CD14-positive monocyte (primary cell): ENCODE measurements around the gene PLK5. TPM values are rescaled to one million over a fixed set of nuclear protein-coding genes. Genes with fewer than 3 reads are reported as not detected.

Source experiments
- DNase-seq, 3 donors: peaks; one replicate each; pipeline ENCODE4 v3.0.0-alpha.2; 2011 to 2022
- H2AFZ ChIP-seq: 2 replicates; pipeline ENCODE4 v1.6.0; 2012; ENCODE audit warnings: mild to moderate bottlenecking, low read depth, low read length, inconsistent platforms; ENCODE audit not compliant: insufficient read depth, poor library complexity, severe bottlenecking
- H3K27ac ChIP-seq, 2 donors: 1 replicate in 1 of 2; 2 replicates in 1 of 2; pipeline ENCODE4 v1.5.1; 2012 to 2013; ENCODE audit warnings: low read length in 2 of 2, control low read depth in 1 of 2, inconsistent platforms in 1 of 2, low read depth in 1 of 2, mild to moderate bottlenecking in 1 of 2
- H3K27me3 ChIP-seq, 2 donors: one replicate each; pipeline versions ENCODE4 v1.6.0 to v1.6.1; 2011 to 2013; ENCODE audit warnings: low read length in 2 of 2; ENCODE audit not compliant: control insufficient read depth in 2 of 2, insufficient read depth in 2 of 2
- H3K36me3 ChIP-seq, 2 donors: replicated peaks in 1 of 2; 1 replicate in 1 of 2; 2 replicates in 1 of 2; pipeline versions ENCODE4 v1.5.1 to v1.6.1; 2012 to 2013; ENCODE audit warnings: low read length in 2 of 2, control low read depth in 1 of 2, inconsistent platforms in 1 of 2, mild to moderate bottlenecking in 1 of 2; ENCODE audit not compliant: insufficient read depth in 2 of 2, control insufficient read depth in 1 of 2
- H3K4me1 ChIP-seq, 2 donors: 1 replicate in 1 of 2; 2 replicates in 1 of 2; pipeline versions ENCODE4 v1.5.1 to v1.6.1; 2012 to 2013; ENCODE audit warnings: low read length in 2 of 2, control low read depth in 1 of 2, inconsistent platforms in 1 of 2, mild to moderate bottlenecking in 1 of 2, moderate library complexity in 1 of 2; ENCODE audit not compliant: insufficient read depth in 2 of 2, control insufficient read depth in 1 of 2
- H3K4me2 ChIP-seq: replicated peaks from 2 replicates; pipeline ENCODE3; 2012; ENCODE audit warnings: low read length, moderate library complexity, mild to moderate bottlenecking; ENCODE audit not compliant: poor library complexity, severe bottlenecking; ENCODE audit errors: extremely low read depth
- H3K4me3 ChIP-seq, 3 experiments: fragments of 200-600 bp in 1 of 3; sonication (generic) in 1 of 3; replicated peaks in 1 of 3; 1 replicate in 2 of 3; 2 replicates in 1 of 3; pipeline ENCODE4 v1.5.1; 2011 to 2013; ENCODE audit warnings: low read length in 3 of 3, mild to moderate bottlenecking in 3 of 3, control low read depth in 2 of 3, low read depth in 2 of 3, inconsistent platforms in 1 of 3, moderate library complexity in 1 of 3
- H3K79me2 ChIP-seq: 2 replicates; pipeline ENCODE4 v1.6.0; 2012; ENCODE audit warnings: mild to moderate bottlenecking, control low read depth, inconsistent platforms, low read length, moderate library complexity; ENCODE audit not compliant: insufficient read depth
- H3K9ac ChIP-seq: 2 replicates; pipeline ENCODE4 v1.6.0; 2017; ENCODE audit warnings: low read length, mild to moderate bottlenecking; ENCODE audit not compliant: insufficient read depth, poor library complexity, severe bottlenecking
- H3K9me3 ChIP-seq, 2 donors: replicated peaks in 1 of 2; 1 replicate in 1 of 2; 2 replicates in 1 of 2; pipeline versions ENCODE4 v1.5.1 to v1.6.1; 2012 to 2013; ENCODE audit warnings: low read length in 2 of 2, control low read depth in 1 of 2; ENCODE audit not compliant: control insufficient read depth in 1 of 2, insufficient read depth in 1 of 2
- H4K20me1 ChIP-seq: 2 replicates; pipeline ENCODE4 v1.6.0; 2012; ENCODE audit warnings: mild to moderate bottlenecking, low read length, control low read depth, moderate library complexity; ENCODE audit not compliant: insufficient read depth
- H3K27ac Mint-ChIP-seq, 7 donors: one replicate each; pipeline ENCODE4 v1.8.0; 2020; ENCODE audit warnings: mild to moderate bottlenecking in 7 of 7, mixed read lengths in 7 of 7, moderate library complexity in 6 of 7, inconsistent platforms in 2 of 7
- H3K27me3 Mint-ChIP-seq, 3 donors: one replicate each; pipeline ENCODE4 v1.8.0; 2021 to 2022; ENCODE audit warnings: low read depth in 3 of 3, mild to moderate bottlenecking in 3 of 3, mixed read lengths in 3 of 3, moderate library complexity in 3 of 3, inconsistent platforms in 1 of 3
- H3K36me3 Mint-ChIP-seq, 2 donors: one replicate each; pipeline ENCODE4 v1.8.0; 2020; ENCODE audit warnings: mixed read lengths in 2 of 2, inconsistent platforms in 1 of 2, mild to moderate bottlenecking in 1 of 2
- H3K4me1 Mint-ChIP-seq: one replicate; pipeline ENCODE4 v1.8.0; 2020; ENCODE audit warnings: mild to moderate bottlenecking, mixed read lengths
- H3K4me3 Mint-ChIP-seq, 2 donors: one replicate each; pipeline ENCODE4 v1.8.0; 2020; ENCODE audit warnings: mild to moderate bottlenecking in 2 of 2, mixed read lengths in 2 of 2, moderate library complexity in 1 of 2
- H3K9me3 Mint-ChIP-seq, 7 donors: one replicate each; pipeline ENCODE4 v1.8.0; 2020 to 2022; ENCODE audit warnings: mixed read lengths in 7 of 7, mild to moderate bottlenecking in 6 of 7, moderate library complexity in 6 of 7, inconsistent platforms in 2 of 7
- WGBS: methylation state at CpG from one replicate; pipeline ENCODE4 v1.1.5; 2013; ENCODE audit warnings: missing lambda C conversion rate; ENCODE audit not compliant: insufficient coverage; 5-methylcytosine and 5-hydroxymethylcytosine counted together
- intact Hi-C, 2 donors: fragments of 100-400 bp; cut with micrococcal nuclease; formaldehyde crosslinking; loops; one replicate each; pipeline versions ENCODE4 v1.15.0 to v1.15.1; 2023
- polyA plus RNA-seq, 3 donors: library from polyadenylated mRNA; depleted of rRNA in 1 of 3; unstranded in 2 of 3; stranded (reverse) in 1 of 3; fragments of 300-500 nt in 2 of 3; fragments of >200 nt in 1 of 3; fragmentation: Illumina TruSeq in 2 of 3; gene quantifications; 1 replicate in 2 of 3; 2 replicates in 1 of 3; pipeline ENCODE4 v1.2.3, GENCODE V29; 2012 to 2021
- TF ChIP-seq, protein P1 (sequence below): fragments of 200-600 bp; IDR thresholded peaks from one replicate; pipeline ENCODE4 v1.8.0; 2022; ENCODE audit warnings: antibody characterized with exemption, mild to moderate bottlenecking

The PLK5 gene
- polyA plus RNA-seq, 3 donors, result not detected

DNA sequence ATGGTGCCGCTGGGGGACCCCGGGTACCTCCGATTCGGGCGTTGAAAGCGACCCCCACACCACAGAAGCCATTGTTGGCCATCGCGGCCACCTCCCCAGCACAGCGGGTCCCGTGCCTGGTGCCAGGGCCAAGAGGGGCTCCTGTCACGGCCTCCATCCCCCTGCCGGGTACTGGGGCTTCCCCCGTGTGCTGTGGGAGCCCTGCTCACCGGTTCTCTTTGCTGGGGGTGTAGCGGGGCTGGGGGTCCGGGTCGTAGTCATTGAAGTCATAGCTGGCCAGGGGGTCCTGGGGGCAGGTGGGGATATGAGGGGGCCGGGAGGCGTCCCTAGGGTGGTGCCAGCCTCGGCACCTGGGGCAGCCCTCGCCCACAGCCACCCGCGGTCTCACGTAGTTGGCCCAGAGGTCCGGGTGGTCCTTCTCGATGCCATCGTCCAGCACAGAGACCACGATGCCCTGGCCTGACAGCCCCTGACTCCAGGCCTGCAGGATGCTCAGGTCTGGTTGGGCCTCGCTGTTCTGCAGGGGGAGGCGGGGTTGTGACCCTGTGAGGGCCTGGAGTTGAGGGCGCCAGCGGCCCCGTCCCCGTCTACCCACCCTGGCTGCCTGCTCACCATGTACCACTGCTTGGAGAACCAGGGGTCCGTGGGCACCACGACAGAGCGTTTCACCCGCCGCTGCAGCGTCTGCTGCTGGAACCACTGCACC, 36.1 kb upstream of the PLK5 start:
- no peak overlapping the region for H2AFZ ChIP-seq
- intact Hi-C loops, result no loop called here
- TF ChIP-seq, protein P1, sequence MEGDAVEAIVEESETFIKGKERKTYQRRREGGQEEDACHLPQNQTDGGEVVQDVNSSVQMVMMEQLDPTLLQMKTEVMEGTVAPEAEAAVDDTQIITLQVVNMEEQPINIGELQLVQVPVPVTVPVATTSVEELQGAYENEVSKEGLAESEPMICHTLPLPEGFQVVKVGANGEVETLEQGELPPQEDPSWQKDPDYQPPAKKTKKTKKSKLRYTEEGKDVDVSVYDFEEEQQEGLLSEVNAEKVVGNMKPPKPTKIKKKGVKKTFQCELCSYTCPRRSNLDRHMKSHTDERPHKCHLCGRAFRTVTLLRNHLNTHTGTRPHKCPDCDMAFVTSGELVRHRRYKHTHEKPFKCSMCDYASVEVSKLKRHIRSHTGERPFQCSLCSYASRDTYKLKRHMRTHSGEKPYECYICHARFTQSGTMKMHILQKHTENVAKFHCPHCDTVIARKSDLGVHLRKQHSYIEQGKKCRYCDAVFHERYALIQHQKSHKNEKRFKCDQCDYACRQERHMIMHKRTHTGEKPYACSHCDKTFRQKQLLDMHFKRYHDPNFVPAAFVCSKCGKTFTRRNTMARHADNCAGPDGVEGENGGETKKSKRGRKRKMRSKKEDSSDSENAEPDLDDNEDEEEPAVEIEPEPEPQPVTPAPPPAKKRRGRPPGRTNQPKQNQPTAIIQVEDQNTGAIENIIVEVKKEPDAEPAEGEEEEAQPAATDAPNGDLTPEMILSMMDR, result no peak
- no peak overlapping the region for H3K27ac ChIP-seq
- H3K9ac ChIP-seq, result no peak overlapping the region
- H3K36me3 ChIP-seq, result no peaks in the 10 kb centered on the region
- no peaks in the 10 kb centered on the region for H3K9me3 ChIP-seq
- no peak overlapping the region for H3K4me2 ChIP-seq
- H3K4me3 Mint-ChIP-seq, result no peak overlapping the region
- 92% methylated on average over 29 of the region's 40 CpGs for WGBS
- peaks cover 20% of the 10 kb centered on the region for H3K4me1 Mint-ChIP-seq
- no peak for DNase-seq
- peaks cover 18 to 35% of the 10 kb centered on the region in 2 donors for H3K4me1 ChIP-seq
- H4K20me1 ChIP-seq, result no peaks in the 10 kb centered on the region
- no peaks in the 10 kb centered on the region for H3K79me2 ChIP-seq
- H3K36me3 Mint-ChIP-seq, result no peaks in the 10 kb centered on the region
- H3K27me3 ChIP-seq, result peaks cover 0 to 14% of the 10 kb centered on the region in 2 donors
- peaks cover 6 to 16% (median 14%) of the 10 kb centered on the region in 3 donors for H3K27me3 Mint-ChIP-seq
- H3K27ac Mint-ChIP-seq, result no peak overlapping the region
- H3K4me3 ChIP-seq, result no peak overlapping the region
- H3K9me3 Mint-ChIP-seq, result peaks cover 0 to 6% (median 0%) of the 10 kb centered on the region in 7 donors

DNA sequence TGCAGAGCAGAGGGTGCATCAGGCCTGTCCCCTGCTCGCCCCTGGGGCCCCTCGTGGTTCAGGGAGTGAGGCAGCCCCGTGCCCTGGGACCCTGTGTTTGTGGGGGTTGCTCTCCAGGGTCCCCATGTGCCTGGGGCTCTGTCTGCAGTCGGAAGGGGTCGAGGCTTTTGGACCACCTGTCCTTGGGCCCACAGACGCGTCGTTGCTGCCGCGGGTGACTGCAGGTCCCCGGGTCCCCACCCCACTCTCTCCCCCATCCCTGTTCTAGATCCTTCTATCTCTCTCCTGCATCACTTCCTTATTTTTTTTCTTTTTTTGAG, 35.6 kb upstream of the PLK5 start:
- peaks cover 18 to 35% of the 10 kb centered on the region in 2 donors for H3K4me1 ChIP-seq
- no peaks in the 10 kb centered on the region for H3K79me2 ChIP-seq
- intact Hi-C loops, result no loop called here
- H3K4me1 Mint-ChIP-seq, result peaks cover 20% of the 10 kb centered on the region
- no peak overlapping the region for H3K9ac ChIP-seq
- H2AFZ ChIP-seq, result no peak overlapping the region
- no peaks in the 10 kb centered on the region for H3K36me3 ChIP-seq
- peaks cover 0 to 6% (median 0%) of the 10 kb centered on the region in 7 donors for H3K9me3 Mint-ChIP-seq
- no peak overlapping the region for H3K27ac ChIP-seq
- DNase-seq, result no peak
- 67% methylated on average over 4 of the region's 11 CpGs for WGBS
- TF ChIP-seq, protein P1, result no peak
- H3K4me2 ChIP-seq, result no peak overlapping the region
- no peak overlapping the region for H3K4me3 ChIP-seq
- H3K27me3 Mint-ChIP-seq, result peaks cover 6 to 19% (median 19%) of the 10 kb centered on the region in 3 donors
- H3K4me3 Mint-ChIP-seq, result no peak overlapping the region
- H3K36me3 Mint-ChIP-seq, result no peaks in the 10 kb centered on the region
- H3K27me3 ChIP-seq, result peaks cover 0 to 19% of the 10 kb centered on the region in 2 donors
- H3K27ac Mint-ChIP-seq, result peak overlapping the region in 1 of 7 donors; percentile 18
- H3K9me3 ChIP-seq, result no peaks in the 10 kb centered on the region
- H4K20me1 ChIP-seq, result no peaks in the 10 kb centered on the region
